WTC11 (cell line): Measurements from ENCODE around the gene COL5A2. TPM values are rescaled to one million over a fixed set of nuclear protein-coding genes. Genes with fewer than 3 reads are reported as not detected.

Source experiments
- ATAC-seq: fragments of 200-7000 bp; cut with Tn5 transposase; 2 replicates; pipeline ENCODE4 v1.10.0; 2021; ENCODE audit warnings: mild to moderate bottlenecking, moderate library complexity
- CTCF ChIA-PET: fragments of 300-600 bp; sonication (Branson Sonifier 250); formaldehyde crosslinking; loops from one replicate; lab custom pipeline; 2021; ENCODE audit warnings: antibody characterized with exemption; lab: Charles Lee
- POLR2A ChIA-PET: fragments of 350-600 bp; sonication (Branson Sonifier 250); formaldehyde crosslinking; loops from one replicate; lab custom pipeline; 2021; ENCODE audit warnings: antibody characterized with exemption; lab: Charles Lee
- DNase-seq: peaks from one replicate; pipeline ENCODE4 v3.0.0; 2021; ENCODE audit warnings: low spot score
- H3K27ac Mint-ChIP-seq: 2 replicates; pipeline ENCODE4 v1.8.0; 2021; ENCODE audit warnings: mixed read lengths
- H3K27me3 Mint-ChIP-seq: 2 replicates; pipeline ENCODE4 v1.8.0; 2021; ENCODE audit warnings: low read depth, mild to moderate bottlenecking, moderate library complexity, mixed read lengths
- H3K36me3 Mint-ChIP-seq: 2 replicates; pipeline ENCODE4 v1.8.0; 2021; ENCODE audit warnings: mixed read lengths
- H3K4me1 Mint-ChIP-seq: 2 replicates; pipeline ENCODE4 v1.8.0; 2022; ENCODE audit warnings: mixed read lengths
- H3K4me3 Mint-ChIP-seq: 2 replicates; pipeline ENCODE4 v1.8.0; 2021; ENCODE audit warnings: mild to moderate bottlenecking, moderate library complexity, mixed read lengths
- H3K9me3 Mint-ChIP-seq: 2 replicates; pipeline ENCODE4 v1.8.0; 2021; ENCODE audit warnings: mixed read lengths
- ATF1 ChIP-seq: sonication (generic); formaldehyde crosslinking; IDR thresholded peaks from 2 replicates; pipeline ENCODE4 v1.8.1; 2023; ENCODE audit warnings: mild to moderate bottlenecking, moderate library complexity, missing genetic modification reagents
- CBFB ChIP-seq: sonication (generic); formaldehyde crosslinking; IDR thresholded peaks from 2 replicates; pipeline ENCODE4 v1.8.1; 2022; ENCODE audit warnings: mild to moderate bottlenecking, low read depth, missing genetic modification reagents
- CREB1 ChIP-seq: sonication (generic); formaldehyde crosslinking; IDR thresholded peaks from 2 replicates; pipeline ENCODE4 v1.8.0; 2023; ENCODE audit warnings: mild to moderate bottlenecking, missing genetic modification reagents
- EMX1 ChIP-seq: fragments of 250-450 bp; sonication (Bioruptor Pico); IDR thresholded peaks from 2 replicates; pipeline ENCODE4 v1.8.0; 2021; ENCODE audit warnings: mild to moderate bottlenecking
- ETV6 ChIP-seq: sonication (generic); formaldehyde crosslinking; IDR thresholded peaks from 2 replicates; pipeline ENCODE4 v1.8.1; 2022; ENCODE audit warnings: mild to moderate bottlenecking, missing genetic modification reagents
- GABPB1 ChIP-seq: sonication (generic); formaldehyde crosslinking; IDR thresholded peaks from 2 replicates; pipeline ENCODE4 v1.8.1; 2023; ENCODE audit warnings: mild to moderate bottlenecking, missing genetic modification reagents
- MYBL2 ChIP-seq: sonication (generic); formaldehyde crosslinking; IDR thresholded peaks from 2 replicates; pipeline ENCODE4 v1.8.1; 2023; ENCODE audit warnings: mild to moderate bottlenecking, moderate library complexity, missing genetic modification reagents
- NR2C2 ChIP-seq: sonication (generic); formaldehyde crosslinking; IDR thresholded peaks from 2 replicates; pipeline ENCODE4 v1.8.0; 2022; ENCODE audit warnings: mild to moderate bottlenecking, missing genetic modification reagents
- NR3C1 ChIP-seq: sonication (generic); formaldehyde crosslinking; conservative IDR thresholded peaks from 2 replicates; pipeline ENCODE4 v1.8.1; 2023; ENCODE audit warnings: low read depth, mild to moderate bottlenecking, missing genetic modification reagents
- RELA ChIP-seq: sonication (generic); formaldehyde crosslinking; IDR thresholded peaks from 2 replicates; pipeline ENCODE4 v1.8.1; 2022; ENCODE audit warnings: missing genetic modification reagents, mild to moderate bottlenecking, borderline replicate concordance
- SMAD3 ChIP-seq: sonication (generic); formaldehyde crosslinking; IDR thresholded peaks from 2 replicates; pipeline ENCODE4 v1.8.0; 2022; ENCODE audit warnings: missing genetic modification reagents, mild to moderate bottlenecking, borderline replicate concordance
- SMAD4 ChIP-seq: sonication (generic); formaldehyde crosslinking; IDR thresholded peaks from 2 replicates; pipeline ENCODE4 v1.8.0; 2022; ENCODE audit warnings: mild to moderate bottlenecking, missing genetic modification reagents
- SOX15 ChIP-seq: fragments of 250-450 bp; sonication (Bioruptor Pico); IDR thresholded peaks from 2 replicates; pipeline ENCODE4 v1.9.0; 2021; ENCODE audit warnings: mild to moderate bottlenecking
- TEAD4 ChIP-seq: sonication (generic); formaldehyde crosslinking; IDR thresholded peaks from 2 replicates; pipeline ENCODE4 v1.8.0; 2022; ENCODE audit warnings: mild to moderate bottlenecking, missing genetic modification reagents
- ZNF416 ChIP-seq: fragments of 250-450 bp; sonication (Bioruptor Pico); IDR thresholded peaks from 2 replicates; pipeline ENCODE4 v1.9.0; 2021; ENCODE audit warnings: mild to moderate bottlenecking, inconsistent platforms
- total RNA-seq: library from RNA; stranded (reverse); gene quantifications from 3 replicates; pipeline ENCODE4 v1.2.3, GENCODE V29; 2021
- TF ChIP-seq, protein P1 (sequence below): fragments of 250-450 bp; sonication (Bioruptor Pico); IDR thresholded peaks from 2 replicates; pipeline ENCODE4 v1.8.0; 2021; ENCODE audit warnings: mild to moderate bottlenecking
- TF ChIP-seq, protein P2 (sequence below): sonication (generic); formaldehyde crosslinking; IDR thresholded peaks from 2 replicates; pipeline ENCODE4 v1.8.1; 2022; ENCODE audit warnings: missing genetic modification reagents, borderline replicate concordance
- TF ChIP-seq, protein P3 (sequence below): sonication (generic); formaldehyde crosslinking; IDR thresholded peaks from 2 replicates; pipeline ENCODE4 v1.8.0; 2022; ENCODE audit warnings: mild to moderate bottlenecking, missing genetic modification reagents
- TF ChIP-seq, protein P4 (sequence below): fragments of 250-450 bp; sonication (Bioruptor Pico); IDR thresholded peaks from 2 replicates; pipeline ENCODE4 v1.9.0; 2021; ENCODE audit warnings: mild to moderate bottlenecking
- TF ChIP-seq, protein P5 (sequence below): fragments of 250-450 bp; sonication (Bioruptor Pico); IDR thresholded peaks from 2 replicates; pipeline ENCODE4 v1.9.0; 2021; ENCODE audit warnings: moderate library complexity, mild to moderate bottlenecking, inconsistent platforms, borderline replicate concordance
- TF ChIP-seq, protein P6 (sequence below): fragments of 250-450 bp; sonication (Bioruptor Pico); IDR thresholded peaks from 2 replicates; pipeline ENCODE4 v1.9.0; 2021; ENCODE audit warnings: mild to moderate bottlenecking, borderline replicate concordance
- TF ChIP-seq, protein P7 (sequence below): sonication (generic); formaldehyde crosslinking; IDR thresholded peaks from 2 replicates; pipeline ENCODE4 v1.8.1; 2023; ENCODE audit warnings: mild to moderate bottlenecking, missing genetic modification reagents

The COL5A2 gene
- total RNA-seq, 1 experiment from 2014 or later, result 16.0 TPM

DNA sequence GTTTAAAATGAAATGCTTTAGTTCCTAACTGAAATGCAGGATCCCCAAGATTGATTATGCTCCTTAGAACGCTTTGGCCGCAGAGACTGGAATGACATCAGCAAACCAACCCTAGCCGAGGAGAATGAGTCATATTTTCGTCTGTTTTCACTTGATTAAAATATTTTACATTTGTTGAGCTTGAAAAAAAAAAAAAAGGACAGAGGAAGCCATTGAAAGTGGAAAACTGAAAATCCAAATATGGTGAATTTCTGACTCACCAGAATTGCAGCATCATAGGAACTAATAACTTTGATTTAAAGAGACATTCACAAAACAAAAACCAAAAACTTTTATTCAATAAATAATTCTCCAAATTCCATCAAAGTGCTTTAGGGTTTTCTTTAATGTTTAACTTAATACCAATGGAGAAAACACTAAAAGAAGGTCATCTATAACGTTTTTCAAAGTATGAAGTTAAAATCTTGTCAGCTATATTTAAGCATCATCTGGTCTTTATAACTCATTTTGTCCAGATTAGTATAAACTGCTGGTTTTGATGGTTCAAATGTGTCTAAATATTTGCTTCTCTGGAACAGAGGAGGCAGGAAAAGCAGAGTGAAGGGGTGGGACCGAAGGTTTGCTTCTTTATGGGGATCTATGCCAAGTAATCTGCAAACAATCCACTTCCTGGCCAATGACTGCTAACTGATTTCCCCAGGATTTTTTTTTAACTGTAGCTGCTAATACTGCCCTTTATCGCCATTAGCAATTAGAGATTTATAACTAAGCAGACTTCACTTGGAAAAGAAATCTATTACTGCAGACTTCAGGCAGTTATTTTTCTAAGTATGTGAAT lies 30.9 kb upstream of the COL5A2 start (continued):
- TF ChIP-seq ZNF416 (CRISPR knock-in tag), result no peak
- TF ChIP-seq SMAD4 (CRISPR knock-in tag), result no peak

DNA sequence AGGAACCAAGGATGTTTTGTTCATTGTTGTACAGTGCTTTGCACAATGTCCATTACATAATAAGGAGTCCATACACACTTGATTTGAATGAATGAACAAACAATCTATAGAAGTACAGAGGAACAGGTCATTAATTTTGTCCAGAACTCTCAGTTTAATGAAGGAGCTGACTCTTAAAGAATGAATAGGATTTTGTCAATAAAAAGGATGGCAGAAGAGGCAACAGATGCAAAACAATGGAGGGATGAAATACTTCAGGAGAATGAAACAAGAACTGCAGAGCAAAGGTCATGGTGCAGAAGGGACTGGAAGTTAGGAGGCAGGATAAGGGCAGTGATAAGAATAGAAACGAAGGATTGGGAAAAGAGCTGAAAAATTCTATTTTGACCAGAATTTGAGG lies 28.7 kb upstream of the COL5A2 start:
- no peak for ATAC-seq
- CTCF ChIA-PET, result interaction anchor here (2.0 kb wide), 1 partner anchor 30 kb away, joined by 9 read pairs; no protein-coding TSS in a partner anchor
- TF ChIP-seq SMAD3, result no peak
- no peak for TF ChIP-seq NR2C2 (CRISPR knock-in tag)
- TF ChIP-seq NR3C1 (CRISPR knock-in tag), result no peak
- TF ChIP-seq, protein P1, sequence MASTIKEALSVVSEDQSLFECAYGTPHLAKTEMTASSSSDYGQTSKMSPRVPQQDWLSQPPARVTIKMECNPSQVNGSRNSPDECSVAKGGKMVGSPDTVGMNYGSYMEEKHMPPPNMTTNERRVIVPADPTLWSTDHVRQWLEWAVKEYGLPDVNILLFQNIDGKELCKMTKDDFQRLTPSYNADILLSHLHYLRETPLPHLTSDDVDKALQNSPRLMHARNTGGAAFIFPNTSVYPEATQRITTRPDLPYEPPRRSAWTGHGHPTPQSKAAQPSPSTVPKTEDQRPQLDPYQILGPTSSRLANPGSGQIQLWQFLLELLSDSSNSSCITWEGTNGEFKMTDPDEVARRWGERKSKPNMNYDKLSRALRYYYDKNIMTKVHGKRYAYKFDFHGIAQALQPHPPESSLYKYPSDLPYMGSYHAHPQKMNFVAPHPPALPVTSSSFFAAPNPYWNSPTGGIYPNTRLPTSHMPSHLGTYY (CRISPR knock-in tag), result no peak
- TF ChIP-seq, protein P2, sequence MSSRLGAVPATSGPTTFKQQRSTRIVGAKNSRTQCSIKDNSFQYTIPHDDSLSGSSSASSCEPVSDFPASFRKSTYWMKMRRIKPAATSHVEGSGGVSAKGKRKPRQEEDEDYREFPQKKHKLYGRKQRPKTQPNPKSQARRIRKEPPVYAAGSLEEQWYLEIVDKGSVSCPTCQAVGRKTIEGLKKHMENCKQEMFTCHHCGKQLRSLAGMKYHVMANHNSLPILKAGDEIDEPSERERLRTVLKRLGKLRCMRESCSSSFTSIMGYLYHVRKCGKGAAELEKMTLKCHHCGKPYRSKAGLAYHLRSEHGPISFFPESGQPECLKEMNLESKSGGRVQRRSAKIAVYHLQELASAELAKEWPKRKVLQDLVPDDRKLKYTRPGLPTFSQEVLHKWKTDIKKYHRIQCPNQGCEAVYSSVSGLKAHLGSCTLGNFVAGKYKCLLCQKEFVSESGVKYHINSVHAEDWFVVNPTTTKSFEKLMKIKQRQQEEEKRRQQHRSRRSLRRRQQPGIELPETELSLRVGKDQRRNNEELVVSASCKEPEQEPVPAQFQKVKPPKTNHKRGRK (CRISPR knock-in tag), result no peak
- TF ChIP-seq CBFB, result no peak
- TF ChIP-seq GABPB1 (CRISPR knock-in tag), result no peak
- no peak for TF ChIP-seq SOX15
- TF ChIP-seq CREB1 (CRISPR knock-in tag), result no peak
- TF ChIP-seq, protein P3, sequence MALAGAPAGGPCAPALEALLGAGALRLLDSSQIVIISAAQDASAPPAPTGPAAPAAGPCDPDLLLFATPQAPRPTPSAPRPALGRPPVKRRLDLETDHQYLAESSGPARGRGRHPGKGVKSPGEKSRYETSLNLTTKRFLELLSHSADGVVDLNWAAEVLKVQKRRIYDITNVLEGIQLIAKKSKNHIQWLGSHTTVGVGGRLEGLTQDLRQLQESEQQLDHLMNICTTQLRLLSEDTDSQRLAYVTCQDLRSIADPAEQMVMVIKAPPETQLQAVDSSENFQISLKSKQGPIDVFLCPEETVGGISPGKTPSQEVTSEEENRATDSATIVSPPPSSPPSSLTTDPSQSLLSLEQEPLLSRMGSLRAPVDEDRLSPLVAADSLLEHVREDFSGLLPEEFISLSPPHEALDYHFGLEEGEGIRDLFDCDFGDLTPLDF (CRISPR knock-in tag), result no peak
- no peak for TF ChIP-seq RELA
- TF ChIP-seq ATF1 (CRISPR knock-in tag), result no peak
- Mint-ChIP-seq H3K4me3 (no peak overlapping the region), H3K9me3 (no peaks in the 10 kb centered on the region), H3K36me3 (no peaks in the 10 kb centered on the region), H3K27ac (no peak overlapping the region), H3K27me3 (no peaks in the 10 kb centered on the region), H3K4me1 (peaks cover 48% of the 10 kb centered on the region)
- POLR2A ChIA-PET, result interaction anchor here (0.6 kb wide), 1 partner anchor 18 kb away, joined by 3 read pairs; no protein-coding TSS in a partner anchor
- DNase-seq, result no peak

DNA sequence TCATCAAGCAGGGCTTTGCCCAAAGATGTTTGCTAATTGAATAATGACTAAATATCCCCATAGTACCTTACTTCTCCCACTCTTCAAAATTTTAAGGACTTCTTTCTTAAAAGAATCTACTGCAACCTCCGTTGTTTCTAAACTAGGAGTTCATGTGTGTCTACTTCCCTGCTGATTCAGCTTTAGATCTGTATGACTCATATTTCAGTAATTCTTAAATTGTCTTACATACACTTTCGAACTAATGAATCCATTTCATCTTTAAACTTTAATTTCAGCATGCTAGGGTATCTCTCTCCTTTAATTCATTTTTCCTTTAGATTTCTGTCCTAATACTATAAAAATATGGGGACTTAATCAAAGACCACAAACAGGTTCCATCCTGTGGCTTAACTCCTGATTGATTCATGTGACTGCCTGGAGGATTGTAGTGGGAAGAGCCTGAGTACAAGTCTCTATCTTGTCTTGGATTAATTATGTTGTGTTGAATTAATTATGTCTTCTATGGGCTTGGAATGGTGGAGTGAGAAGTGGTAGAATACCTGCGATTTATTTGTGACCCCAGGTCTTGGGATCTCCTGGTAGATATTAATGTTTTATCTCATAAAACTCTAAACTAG lies 24.9 kb upstream of the COL5A2 start:
- Mint-ChIP-seq H3K27me3 (no peaks in the 10 kb centered on the region), H3K4me1 (peaks cover 28% of the 10 kb centered on the region), H3K27ac (no peak overlapping the region; the same call in 1 of the 2 replicates), H3K36me3 (no peaks in the 10 kb centered on the region), H3K4me3 (no peak overlapping the region), H3K9me3 (no peaks in the 10 kb centered on the region)
- ATAC-seq, result no peak
- ChIA-PET CTCF (no interaction called here), POLR2A (no interaction called here)
- no peak for DNase-seq
- TF ChIP-seq, protein P4, sequence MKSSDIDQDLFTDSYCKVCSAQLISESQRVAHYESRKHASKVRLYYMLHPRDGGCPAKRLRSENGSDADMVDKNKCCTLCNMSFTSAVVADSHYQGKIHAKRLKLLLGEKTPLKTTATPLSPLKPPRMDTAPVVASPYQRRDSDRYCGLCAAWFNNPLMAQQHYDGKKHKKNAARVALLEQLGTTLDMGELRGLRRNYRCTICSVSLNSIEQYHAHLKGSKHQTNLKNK, result no peak
- TF ChIP-seq TEAD4, result no peak
- TF ChIP-seq GABPB1 (CRISPR knock-in tag), result no peak
- TF ChIP-seq, protein P5, sequence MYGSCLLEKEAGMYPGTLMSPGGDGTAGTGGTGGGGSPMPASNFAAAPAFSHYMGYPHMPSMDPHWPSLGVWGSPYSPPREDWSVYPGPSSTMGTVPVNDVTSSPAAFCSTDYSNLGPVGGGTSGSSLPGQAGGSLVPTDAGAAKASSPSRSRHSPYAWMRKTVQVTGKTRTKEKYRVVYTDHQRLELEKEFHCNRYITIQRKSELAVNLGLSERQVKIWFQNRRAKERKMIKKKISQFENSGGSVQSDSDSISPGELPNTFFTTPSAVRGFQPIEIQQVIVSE (CRISPR knock-in tag), result no peak
- TF ChIP-seq MYBL2, result no peak
- TF ChIP-seq EMX1 (CRISPR knock-in tag), result no peak
- TF ChIP-seq, protein P6, sequence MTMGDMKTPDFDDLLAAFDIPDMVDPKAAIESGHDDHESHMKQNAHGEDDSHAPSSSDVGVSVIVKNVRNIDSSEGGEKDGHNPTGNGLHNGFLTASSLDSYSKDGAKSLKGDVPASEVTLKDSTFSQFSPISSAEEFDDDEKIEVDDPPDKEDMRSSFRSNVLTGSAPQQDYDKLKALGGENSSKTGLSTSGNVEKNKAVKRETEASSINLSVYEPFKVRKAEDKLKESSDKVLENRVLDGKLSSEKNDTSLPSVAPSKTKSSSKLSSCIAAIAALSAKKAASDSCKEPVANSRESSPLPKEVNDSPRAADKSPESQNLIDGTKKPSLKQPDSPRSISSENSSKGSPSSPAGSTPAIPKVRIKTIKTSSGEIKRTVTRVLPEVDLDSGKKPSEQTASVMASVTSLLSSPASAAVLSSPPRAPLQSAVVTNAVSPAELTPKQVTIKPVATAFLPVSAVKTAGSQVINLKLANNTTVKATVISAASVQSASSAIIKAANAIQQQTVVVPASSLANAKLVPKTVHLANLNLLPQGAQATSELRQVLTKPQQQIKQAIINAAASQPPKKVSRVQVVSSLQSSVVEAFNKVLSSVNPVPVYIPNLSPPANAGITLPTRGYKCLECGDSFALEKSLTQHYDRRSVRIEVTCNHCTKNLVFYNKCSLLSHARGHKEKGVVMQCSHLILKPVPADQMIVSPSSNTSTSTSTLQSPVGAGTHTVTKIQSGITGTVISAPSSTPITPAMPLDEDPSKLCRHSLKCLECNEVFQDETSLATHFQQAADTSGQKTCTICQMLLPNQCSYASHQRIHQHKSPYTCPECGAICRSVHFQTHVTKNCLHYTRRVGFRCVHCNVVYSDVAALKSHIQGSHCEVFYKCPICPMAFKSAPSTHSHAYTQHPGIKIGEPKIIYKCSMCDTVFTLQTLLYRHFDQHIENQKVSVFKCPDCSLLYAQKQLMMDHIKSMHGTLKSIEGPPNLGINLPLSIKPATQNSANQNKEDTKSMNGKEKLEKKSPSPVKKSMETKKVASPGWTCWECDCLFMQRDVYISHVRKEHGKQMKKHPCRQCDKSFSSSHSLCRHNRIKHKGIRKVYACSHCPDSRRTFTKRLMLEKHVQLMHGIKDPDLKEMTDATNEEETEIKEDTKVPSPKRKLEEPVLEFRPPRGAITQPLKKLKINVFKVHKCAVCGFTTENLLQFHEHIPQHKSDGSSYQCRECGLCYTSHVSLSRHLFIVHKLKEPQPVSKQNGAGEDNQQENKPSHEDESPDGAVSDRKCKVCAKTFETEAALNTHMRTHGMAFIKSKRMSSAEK (CRISPR knock-in tag), result no peak
- no peak for TF ChIP-seq ETV6
- TF ChIP-seq, protein P7, sequence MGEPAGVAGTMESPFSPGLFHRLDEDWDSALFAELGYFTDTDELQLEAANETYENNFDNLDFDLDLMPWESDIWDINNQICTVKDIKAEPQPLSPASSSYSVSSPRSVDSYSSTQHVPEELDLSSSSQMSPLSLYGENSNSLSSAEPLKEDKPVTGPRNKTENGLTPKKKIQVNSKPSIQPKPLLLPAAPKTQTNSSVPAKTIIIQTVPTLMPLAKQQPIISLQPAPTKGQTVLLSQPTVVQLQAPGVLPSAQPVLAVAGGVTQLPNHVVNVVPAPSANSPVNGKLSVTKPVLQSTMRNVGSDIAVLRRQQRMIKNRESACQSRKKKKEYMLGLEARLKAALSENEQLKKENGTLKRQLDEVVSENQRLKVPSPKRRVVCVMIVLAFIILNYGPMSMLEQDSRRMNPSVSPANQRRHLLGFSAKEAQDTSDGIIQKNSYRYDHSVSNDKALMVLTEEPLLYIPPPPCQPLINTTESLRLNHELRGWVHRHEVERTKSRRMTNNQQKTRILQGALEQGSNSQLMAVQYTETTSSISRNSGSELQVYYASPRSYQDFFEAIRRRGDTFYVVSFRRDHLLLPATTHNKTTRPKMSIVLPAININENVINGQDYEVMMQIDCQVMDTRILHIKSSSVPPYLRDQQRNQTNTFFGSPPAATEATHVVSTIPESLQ (CRISPR knock-in tag), result no peak
